NCI-H345 treated with DMSO at 0.1 percent for 48 hours (cell line): Measurements from ENCODE around the gene LDB3.
A peak's percentile ranks its signal among the peaks of the same experiment; 100 is the strongest.

ENCODE experiments used
- DNase-seq: peaks from one replicate; lab custom pipeline; 2025; ENCODE audit not compliant: unreplicated experiment; lab: John Stamatoyannopoulos, UW

The LDB3 gene

DNA sequence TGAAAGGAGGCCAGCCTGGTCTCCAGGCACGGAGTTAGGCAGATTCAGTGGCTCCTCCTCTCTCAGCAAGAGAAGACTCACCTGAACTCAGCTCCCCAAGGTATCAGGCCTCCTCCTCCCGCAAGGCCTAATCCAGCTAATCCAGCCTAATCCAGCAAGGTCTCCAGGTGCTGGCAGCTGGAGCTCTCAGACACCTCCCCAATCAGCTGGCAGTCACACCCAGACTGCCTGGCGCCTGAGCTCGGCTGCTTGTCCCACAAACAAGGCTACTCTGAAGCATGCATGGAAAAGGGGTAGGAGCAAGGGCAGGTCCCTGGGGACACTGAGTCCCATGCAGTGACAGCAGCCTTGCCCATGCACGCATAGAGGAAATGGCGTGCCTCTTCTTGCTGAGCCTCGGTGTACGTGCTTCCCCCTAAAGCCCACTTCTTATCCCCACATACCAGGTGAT, 17.3 kb upstream of the LDB3 start:
- DNase-seq = no peak

DNA sequence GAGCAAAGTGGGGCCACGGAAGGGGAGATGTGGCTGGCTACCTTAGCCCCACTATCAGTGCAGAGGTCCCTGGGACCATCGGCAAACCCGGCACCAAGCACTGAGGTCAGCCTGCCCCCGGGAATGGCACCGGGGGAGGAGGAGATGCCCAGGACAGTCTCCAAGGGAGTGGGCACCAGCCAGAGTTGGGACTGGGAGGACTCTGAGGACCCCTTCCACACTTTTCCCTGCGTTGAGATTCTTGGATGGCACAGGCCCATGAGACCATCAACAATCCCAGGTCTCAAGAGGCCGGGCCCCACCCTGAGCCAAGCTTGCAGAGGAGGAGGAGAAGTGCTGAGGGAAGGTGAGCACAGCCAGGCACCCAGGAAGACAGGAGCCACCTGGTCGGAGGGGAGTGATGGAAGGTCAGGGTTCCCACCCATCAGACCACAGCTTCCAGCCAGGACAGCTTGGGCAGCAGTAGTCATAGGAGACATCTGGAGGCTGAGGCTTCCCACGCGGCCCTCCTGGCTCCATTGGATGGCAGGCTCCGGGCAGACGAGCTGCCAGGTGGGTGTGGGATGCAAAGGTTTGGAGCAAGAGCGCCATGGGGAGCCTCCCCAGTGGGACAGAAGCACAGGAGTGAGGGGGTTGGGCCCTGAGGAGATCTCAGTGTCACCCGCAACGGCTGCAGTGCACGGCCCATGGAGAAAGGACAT, 16.5 kb upstream of the LDB3 start:
- no peak for DNase-seq

- DNase-seq = peak; percentile 91
Measured at GRCh38 chr10:86652361-86653202, 15.7 kb upstream of the LDB3 start.

GRCh38 chr10:86653379-86653778, 14.9 kb upstream of the LDB3 start:
- no peak for DNase-seq

- DNase-seq = no peak
Measured at GRCh38 chr10:86653987-86654386, 14.3 kb upstream of the LDB3 start.

- no peak for DNase-seq
Measured at GRCh38 chr10:86654411-86655172, 13.7 kb upstream of the LDB3 start, which contains the start of gene OPN4. Gene OPN4, plus strand, starts transcription at chr10:86654547. Its CDS starts 237 bp downstream, at chr10:86654784.

DNA sequence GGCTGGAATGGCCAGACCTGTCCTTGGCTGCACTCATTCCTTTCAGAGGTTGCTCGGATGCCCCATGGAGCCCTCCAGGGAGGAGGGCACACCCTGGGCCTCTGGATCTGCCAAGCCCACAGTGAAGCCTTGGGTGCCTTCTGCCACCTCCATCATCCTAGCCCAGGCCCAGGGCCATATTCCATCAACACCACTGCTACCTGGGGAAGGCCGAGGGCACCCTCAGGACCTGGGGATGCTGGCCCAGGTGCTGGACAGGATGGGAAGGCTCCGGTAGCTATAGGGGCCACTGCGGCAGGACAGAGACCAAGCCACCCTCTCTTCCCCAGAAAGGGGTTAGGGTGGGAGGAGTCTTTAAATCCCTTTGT, 13.2 kb upstream of the LDB3 start:
- no peak for DNase-seq

DNA sequence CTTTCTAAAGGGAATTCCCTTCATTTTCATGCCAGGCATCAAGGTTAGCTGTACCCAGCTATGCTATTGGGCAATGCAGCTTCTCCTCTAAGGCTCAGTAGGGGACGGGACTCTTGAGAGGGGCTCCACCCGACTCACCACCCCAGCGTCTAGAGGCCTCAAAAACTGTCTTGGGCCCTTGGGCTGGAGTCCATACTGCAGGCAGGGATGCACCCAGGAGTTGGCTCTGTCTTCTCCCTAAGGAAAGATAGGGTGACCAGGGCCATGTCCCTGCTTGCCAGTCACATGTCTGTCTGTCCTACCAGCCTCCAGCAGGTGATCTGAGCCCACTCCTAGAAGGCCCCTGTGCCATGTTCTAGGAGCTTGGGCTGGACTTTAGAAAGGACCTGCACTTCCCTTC, 12.7 kb upstream of the LDB3 start:
- no peak for DNase-seq

DNA sequence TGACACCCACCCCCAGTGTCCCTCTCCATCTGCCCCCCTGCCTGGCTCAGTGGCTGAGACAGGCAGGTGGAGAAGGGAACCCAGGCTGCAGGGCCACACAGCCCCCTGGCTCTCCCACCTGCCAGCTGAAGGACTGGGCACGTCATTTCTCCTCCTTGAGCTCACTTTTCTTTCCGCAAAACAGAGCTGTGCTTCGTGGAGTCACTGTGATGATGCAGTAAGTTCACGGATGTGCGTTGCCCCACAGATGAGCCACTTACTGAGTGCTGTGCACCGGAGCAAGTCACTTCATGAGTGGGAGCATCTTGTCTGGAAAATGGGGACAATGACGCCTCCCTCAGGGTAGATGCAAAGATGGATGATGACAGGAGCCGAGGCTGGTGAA, 11.3 kb upstream of the LDB3 start:
- DNase-seq = no peak

- no peak for DNase-seq
Measured at GRCh38 chr10:86657396-86658011, 10.8 kb upstream of the LDB3 start.

- DNase-seq = no peak
Measured at GRCh38 chr10:86658261-86658741, 10.0 kb upstream of the LDB3 start.

- no peak for DNase-seq
Measured at GRCh38 chr10:86658751-86659150, 9.6 kb upstream of the LDB3 start.

DNA sequence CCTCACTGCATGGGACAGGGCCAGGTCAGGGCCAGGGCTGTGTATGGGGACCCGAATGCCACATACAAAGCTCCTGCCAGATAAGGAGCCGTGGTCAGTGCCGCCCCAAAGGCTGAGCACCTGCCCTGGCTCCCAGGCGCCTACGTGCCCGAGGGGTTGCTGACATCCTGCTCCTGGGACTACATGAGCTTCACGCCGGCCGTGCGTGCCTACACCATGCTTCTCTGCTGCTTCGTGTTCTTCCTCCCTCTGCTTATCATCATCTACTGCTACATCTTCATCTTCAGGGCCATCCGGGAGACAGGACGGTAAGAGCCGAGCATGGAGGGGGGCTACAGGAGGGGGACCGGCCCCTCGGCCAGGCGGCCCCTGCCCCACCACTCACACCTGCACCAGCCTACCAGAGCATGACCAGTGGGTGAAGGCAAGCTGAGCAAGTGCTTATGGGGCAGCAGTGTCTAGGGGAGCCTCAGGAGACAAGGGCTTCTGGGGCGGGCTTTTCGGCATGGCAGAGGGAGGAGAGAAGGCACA, 9.1 kb upstream of the LDB3 start:
- no peak for DNase-seq

- no peak for DNase-seq
Measured at GRCh38 chr10:86659721-86660453, 8.4 kb upstream of the LDB3 start.

DNA sequence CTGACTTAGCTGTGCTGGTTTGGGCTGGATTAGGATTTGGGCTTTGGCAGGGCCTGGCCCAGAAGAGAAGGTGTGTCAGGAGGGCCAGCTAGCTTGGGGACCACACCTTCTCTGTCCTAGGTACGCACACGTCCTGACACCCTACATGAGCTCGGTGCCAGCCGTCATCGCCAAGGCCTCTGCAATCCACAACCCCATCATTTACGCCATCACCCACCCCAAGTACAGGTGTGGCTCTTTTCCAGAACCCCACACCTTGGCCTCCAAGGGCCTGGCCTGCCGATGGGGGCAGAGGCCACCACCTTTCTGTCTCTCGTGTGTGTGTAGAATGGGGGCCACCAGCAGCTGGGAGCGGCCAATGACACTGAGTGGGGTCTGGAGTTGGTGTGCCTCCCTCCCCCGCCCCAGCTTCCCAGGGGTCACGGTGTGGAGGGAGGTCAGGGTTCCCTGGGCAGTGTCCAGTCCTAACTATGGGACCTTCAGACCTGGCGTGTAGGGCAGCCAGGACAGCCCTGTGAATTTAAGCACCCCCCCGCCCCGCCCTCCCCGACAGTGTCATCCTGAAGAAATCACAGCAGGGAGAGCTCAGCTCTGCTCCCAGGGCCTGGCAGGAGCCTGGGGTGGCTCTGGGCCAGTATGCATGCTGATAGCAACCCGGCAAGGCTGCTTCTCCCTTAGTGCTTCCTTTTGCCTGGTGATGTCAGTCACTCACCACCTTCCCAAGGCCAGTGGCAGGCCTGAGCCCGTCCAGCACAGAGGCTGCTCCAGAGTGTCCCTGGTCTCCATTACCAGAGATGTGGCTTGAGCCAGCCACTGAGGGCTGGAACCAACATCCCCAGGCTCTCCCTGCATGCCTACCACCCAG, 6.9 kb upstream of the LDB3 start:
- no peak for DNase-seq

- DNase-seq = no peak
Measured at GRCh38 chr10:86662186-86663045, 5.9 kb upstream of the LDB3 start.

- no peak for DNase-seq
Measured at GRCh38 chr10:86663046-86663345, 5.3 kb upstream of the LDB3 start.

DNA sequence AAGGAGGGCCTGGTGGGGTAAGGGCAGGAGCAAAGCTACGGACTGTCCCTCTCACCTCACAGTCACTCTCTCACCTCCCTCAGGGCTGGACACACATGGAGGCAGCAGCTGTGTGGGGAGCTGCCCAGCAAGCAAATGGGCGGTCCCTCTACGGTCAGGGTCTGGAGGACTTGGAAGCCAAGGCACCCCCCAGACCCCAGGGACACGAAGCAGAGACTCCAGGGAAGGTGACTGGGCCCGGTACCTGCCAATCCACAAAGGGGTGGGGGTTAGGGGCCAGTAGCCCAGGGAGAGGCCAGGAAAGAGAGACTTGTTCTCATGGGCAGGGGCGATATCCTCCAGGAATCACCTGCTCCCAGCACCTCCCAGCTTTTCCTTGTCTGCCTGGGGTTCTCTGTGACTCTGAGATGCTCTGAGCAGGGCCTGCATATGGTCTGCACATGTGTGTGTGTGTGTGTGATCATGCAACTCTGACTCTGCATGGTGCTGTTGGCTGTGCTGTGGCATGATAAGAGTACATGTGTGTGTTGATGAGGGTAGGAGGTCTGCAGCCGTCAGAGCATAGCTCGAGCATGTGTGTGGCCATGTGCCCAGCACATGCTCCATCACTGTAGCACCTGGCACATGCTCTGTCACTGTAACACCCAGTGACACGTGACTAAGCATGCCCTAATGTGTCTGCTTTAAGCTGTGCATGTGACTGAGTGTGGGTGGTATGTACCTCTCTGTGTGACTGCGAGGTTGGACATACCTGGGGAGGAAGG, 4.6 kb upstream of the LDB3 start:
- DNase-seq = no peak
